Measurements from ENCODE around the gene GRAMD4. TPM values are rescaled to one million over a fixed set of nuclear protein-coding genes. Genes with fewer than 3 reads are reported as not detected.

The GRAMD4 gene
- polyA plus RNA-seq, 1 of the 3 experiments (the other 2 are of a cell fraction) = 15.5 TPM

- H3K27ac ChIP-seq (ENCODE audit: low read depth in 2 of 2, low read length in 1 of 2) = peak overlapping the region in 1 of 2 experiments; percentile 96; a peak in 2 of 4 replicates
- H3K9me3 ChIP-seq = no peaks in the 10 kb centered on the region
- ChIA-PET CTCF (interaction anchor here (1.5 kb wide), 1 partner anchor 43 kb away, joined by 6 read pairs; no protein-coding TSS in a partner anchor), POLR2A (no interaction called here)
- H4K20me1 ChIP-seq (ENCODE audit: insufficient read depth) = no peaks in the 10 kb centered on the region
- no peaks in the 10 kb centered on the region for H3K9me2 ChIP-seq
- peaks cover 0 to 68% of the 10 kb centered on the region in 2 experiments; a peak in 1 of 4 replicates for H3K4me1 ChIP-seq (ENCODE audit: control insufficient read depth in 1 of 2, insufficient read depth in 2 of 2, low read depth in 1 of 2, low read length in 1 of 2)
- H3K9ac ChIP-seq = no peak overlapping the region
- no peak for DNase-seq
- no peak overlapping the region for H3K4me2 ChIP-seq
- H3F3A ChIP-seq (replicated peaks; ENCODE audit: insufficient read depth) = no peaks in the 10 kb centered on the region
- H2AFZ ChIP-seq (ENCODE audit: low read depth) = no peak overlapping the region
- WGBS (ENCODE audit: low lambda C conversion rate) = 84% methylated on average over 12 of the region's 18 CpGs
- H3K27me3 ChIP-seq (ENCODE audit: insufficient read depth) = no peaks in the 10 kb centered on the region
- no peaks in the 10 kb centered on the region for H3K79me2 ChIP-seq (ENCODE audit: insufficient read depth)
- TF ChIP-seq POLR2AphosphoS5 (IDR thresholded peaks at IDR 0.05; ENCODE audit: low read depth, low read length) (no peak), NRF1 (IDR thresholded peaks at IDR 0.05; ENCODE audit: low read depth, low read length) (no peak), RCOR1 (IDR thresholded peaks at IDR 0.05; ENCODE audit: low read length) (no peak), RAD21 (IDR thresholded peaks at IDR 0.05; ENCODE audit: low read length) (no peak), NFIC (IDR thresholded peaks at IDR 0.05; ENCODE audit: borderline replicate concordance) (no peak), GATA2 (CRISPR knock-in tag; IDR thresholded peaks at IDR 0.05) (no peak), USF1 (IDR thresholded peaks at IDR 0.05; ENCODE audit: borderline replicate concordance, low read depth) (no peak)
- H3K36me3 ChIP-seq (replicated peaks in 1 of 2; ENCODE audit: control insufficient read depth in 1 of 2, insufficient read depth in 2 of 2, low read length in 1 of 2) = no peaks in the 10 kb centered on the region
- H3K4me3 ChIP-seq (ENCODE audit: low read depth in 2 of 2, low read length in 1 of 2) = no peak overlapping the region
Measured at GRCh38 chr22:46617207-46617985, 2.8 kb upstream of the GRAMD4 start.

GRCh38 chr22:46617986-46618647 lies 2.1 kb upstream of the GRAMD4 start:
- ChIA-PET POLR2A (no interaction called here), CTCF (interaction anchor here (1.5 kb wide), 1 partner anchor 42 kb away, joined by 6 read pairs; no protein-coding TSS in a partner anchor)
- no peak for DNase-seq
- H4K20me1 ChIP-seq (ENCODE audit: insufficient read depth) = no peaks in the 10 kb centered on the region
- no peaks in the 10 kb centered on the region for H3K79me2 ChIP-seq (ENCODE audit: insufficient read depth)
- no peaks in the 10 kb centered on the region for H3K9me3 ChIP-seq
- WGBS (ENCODE audit: low lambda C conversion rate) = 88% methylated on average over 27 of the region's 29 CpGs
- H3K27me3 ChIP-seq (ENCODE audit: insufficient read depth) = no peaks in the 10 kb centered on the region
- H3K9ac ChIP-seq = no peak overlapping the region
- no peak overlapping the region for H2AFZ ChIP-seq (ENCODE audit: low read depth)
- peak overlapping the region in 1 of 2 experiments; percentile 96; a peak in 2 of 4 replicates for H3K27ac ChIP-seq (ENCODE audit: low read depth in 2 of 2, low read length in 1 of 2)
- no peaks in the 10 kb centered on the region for H3K36me3 ChIP-seq (replicated peaks in 1 of 2; ENCODE audit: control insufficient read depth in 1 of 2, insufficient read depth in 2 of 2, low read length in 1 of 2)
- H3K4me2 ChIP-seq = 0 out of 2 replicates have a peak overlapping the region, but pooled peaks have one; percentile 20
- TF ChIP-seq USF1 (IDR thresholded peaks at IDR 0.05; ENCODE audit: borderline replicate concordance, low read depth) (no peak), MEF2A (IDR thresholded peaks at IDR 0.05; ENCODE audit: borderline replicate concordance, low read depth) (no peak), MXI1 (IDR thresholded peaks at IDR 0.05; ENCODE audit: low read depth, low read length) (no peak), IRF3 (IDR thresholded peaks at IDR 0.05; ENCODE audit: low read depth, low read length) (no peak), FOXJ3 (CRISPR knock-in tag; IDR thresholded peaks at IDR 0.05) (no peak), SIN3A (IDR thresholded peaks at IDR 0.05; ENCODE audit: borderline replicate concordance, low read depth, low read length) (no peak), RCOR1 (IDR thresholded peaks at IDR 0.05; ENCODE audit: low read length) (no peak), FOSL2 (IDR thresholded peaks at IDR 0.05; ENCODE audit: borderline replicate concordance, low read depth) (no peak), CHD2 (IDR thresholded peaks at IDR 0.05; ENCODE audit: low read length, partially characterized antibody) (no peak), EP300 (IDR thresholded peaks at IDR 0.05; ENCODE audit: borderline replicate concordance in 1 of 2, low read depth in 1 of 2, low read length in 1 of 2) (no peak), ZBTB33 (IDR thresholded peaks at IDR 0.05; ENCODE audit: borderline replicate concordance, low read depth) (no peak), EZH2phosphoT487 (IDR thresholded peaks at IDR 0.05; ENCODE audit: borderline replicate concordance, low read depth) (no peak), NFIC (IDR thresholded peaks at IDR 0.05; ENCODE audit: borderline replicate concordance) (no peak)
- peaks cover 0 to 62% of the 10 kb centered on the region in 2 experiments; a peak in 1 of 4 replicates for H3K4me1 ChIP-seq (ENCODE audit: control insufficient read depth in 1 of 2, insufficient read depth in 2 of 2, low read depth in 1 of 2, low read length in 1 of 2)
- H3F3A ChIP-seq (replicated peaks; ENCODE audit: insufficient read depth) = no peaks in the 10 kb centered on the region
- H3K9me2 ChIP-seq = no peaks in the 10 kb centered on the region
- H3K4me3 ChIP-seq (ENCODE audit: low read depth in 2 of 2, low read length in 1 of 2) = no peak overlapping the region

All from SK-N-SH (cell line).